Measurements from ENCODE around the gene ACO2.

The ACO2 gene

DNA sequence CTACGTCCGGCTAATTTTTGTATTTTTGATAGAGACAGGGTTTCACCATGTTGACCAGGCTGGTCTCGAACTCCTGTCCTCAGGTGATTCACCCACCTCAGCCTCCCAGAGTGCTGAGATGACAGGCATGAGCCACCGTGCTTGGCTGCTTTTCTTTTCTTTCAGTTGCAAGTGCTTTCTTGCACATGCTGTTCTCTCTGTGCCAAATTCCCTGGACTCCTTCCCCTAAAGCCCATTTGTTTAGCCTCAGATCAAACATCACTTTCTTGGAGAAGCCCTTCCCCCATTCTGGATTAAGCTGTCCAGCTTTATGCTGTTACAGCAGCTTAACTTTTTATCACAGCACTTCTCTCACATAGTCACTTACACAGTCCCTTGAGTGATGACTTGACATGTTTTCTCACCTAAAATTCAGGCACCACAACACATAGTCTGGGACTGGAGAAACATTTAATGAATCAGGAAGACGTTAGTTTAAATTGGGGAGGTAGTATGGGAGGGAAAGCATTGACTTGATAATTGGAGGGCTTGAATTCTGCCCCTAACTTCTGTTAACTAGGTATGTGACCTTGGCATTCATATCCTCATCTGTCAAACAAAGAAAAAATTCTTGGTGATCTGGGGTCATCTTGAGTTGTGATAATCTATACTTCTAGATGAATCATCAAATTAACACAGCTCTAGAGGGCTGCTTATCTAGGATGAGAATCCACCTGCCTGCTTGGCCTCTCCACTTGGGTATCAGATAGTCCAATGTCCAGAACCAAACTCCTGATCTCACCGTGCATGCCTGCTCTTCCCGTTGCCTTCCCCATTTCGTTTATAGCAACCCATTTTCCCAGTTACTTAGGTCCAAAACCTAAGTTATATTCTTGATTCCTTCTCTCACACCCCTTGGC is 18.4 kb downstream of the ACO2 start:
- Histone ChIP-seq H3K36me3 (no peaks in the 10 kb centered on the region), H3K4me3 (ENCODE audit: low read depth, low read length) (no peak overlapping the region), H3K27ac (peak overlapping the region; percentile 84), H3K27me3 (ENCODE audit: insufficient read depth, low read depth, severe bottlenecking) (no peaks in the 10 kb centered on the region), H3K9me3 (ENCODE audit: severe bottlenecking) (no peaks in the 10 kb centered on the region)
- TF ChIP-seq, protein P1, sequence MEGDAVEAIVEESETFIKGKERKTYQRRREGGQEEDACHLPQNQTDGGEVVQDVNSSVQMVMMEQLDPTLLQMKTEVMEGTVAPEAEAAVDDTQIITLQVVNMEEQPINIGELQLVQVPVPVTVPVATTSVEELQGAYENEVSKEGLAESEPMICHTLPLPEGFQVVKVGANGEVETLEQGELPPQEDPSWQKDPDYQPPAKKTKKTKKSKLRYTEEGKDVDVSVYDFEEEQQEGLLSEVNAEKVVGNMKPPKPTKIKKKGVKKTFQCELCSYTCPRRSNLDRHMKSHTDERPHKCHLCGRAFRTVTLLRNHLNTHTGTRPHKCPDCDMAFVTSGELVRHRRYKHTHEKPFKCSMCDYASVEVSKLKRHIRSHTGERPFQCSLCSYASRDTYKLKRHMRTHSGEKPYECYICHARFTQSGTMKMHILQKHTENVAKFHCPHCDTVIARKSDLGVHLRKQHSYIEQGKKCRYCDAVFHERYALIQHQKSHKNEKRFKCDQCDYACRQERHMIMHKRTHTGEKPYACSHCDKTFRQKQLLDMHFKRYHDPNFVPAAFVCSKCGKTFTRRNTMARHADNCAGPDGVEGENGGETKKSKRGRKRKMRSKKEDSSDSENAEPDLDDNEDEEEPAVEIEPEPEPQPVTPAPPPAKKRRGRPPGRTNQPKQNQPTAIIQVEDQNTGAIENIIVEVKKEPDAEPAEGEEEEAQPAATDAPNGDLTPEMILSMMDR (IDR thresholded peaks at IDR 0.05; ENCODE audit: low read depth, low read length), result no peak
- DNase-seq, result peak; percentile 58

DNA sequence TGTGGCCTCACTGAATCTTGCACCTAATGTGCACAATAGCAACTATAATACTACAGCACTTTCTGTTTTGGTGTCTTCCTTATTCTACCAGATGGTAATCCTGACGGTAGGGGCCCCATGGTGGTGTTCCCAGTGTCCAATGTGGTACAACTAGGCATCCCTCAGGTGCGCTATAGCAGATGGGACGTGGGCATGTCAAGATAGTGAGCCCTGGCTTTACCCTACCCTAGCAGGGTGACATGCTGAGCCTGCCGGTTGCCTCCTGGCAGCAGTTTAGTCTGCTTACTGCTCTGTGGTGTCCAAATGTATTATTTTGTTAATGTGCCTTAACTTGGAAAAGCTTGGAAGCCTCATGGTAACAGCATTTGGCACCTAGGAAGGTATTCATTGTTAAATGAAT is 19.2 kb downstream of the ACO2 start:
- Histone ChIP-seq H3K4me3 (ENCODE audit: low read depth, low read length) (no peak overlapping the region), H3K36me3 (no peaks in the 10 kb centered on the region), H3K27ac (peak overlapping the region; percentile 84), H3K27me3 (ENCODE audit: insufficient read depth, low read depth, severe bottlenecking) (no peaks in the 10 kb centered on the region), H3K9me3 (ENCODE audit: severe bottlenecking) (no peaks in the 10 kb centered on the region)
- TF ChIP-seq, protein P1 (IDR thresholded peaks at IDR 0.05; ENCODE audit: low read depth, low read length), result no peak
- DNase-seq, result no peak

DNA sequence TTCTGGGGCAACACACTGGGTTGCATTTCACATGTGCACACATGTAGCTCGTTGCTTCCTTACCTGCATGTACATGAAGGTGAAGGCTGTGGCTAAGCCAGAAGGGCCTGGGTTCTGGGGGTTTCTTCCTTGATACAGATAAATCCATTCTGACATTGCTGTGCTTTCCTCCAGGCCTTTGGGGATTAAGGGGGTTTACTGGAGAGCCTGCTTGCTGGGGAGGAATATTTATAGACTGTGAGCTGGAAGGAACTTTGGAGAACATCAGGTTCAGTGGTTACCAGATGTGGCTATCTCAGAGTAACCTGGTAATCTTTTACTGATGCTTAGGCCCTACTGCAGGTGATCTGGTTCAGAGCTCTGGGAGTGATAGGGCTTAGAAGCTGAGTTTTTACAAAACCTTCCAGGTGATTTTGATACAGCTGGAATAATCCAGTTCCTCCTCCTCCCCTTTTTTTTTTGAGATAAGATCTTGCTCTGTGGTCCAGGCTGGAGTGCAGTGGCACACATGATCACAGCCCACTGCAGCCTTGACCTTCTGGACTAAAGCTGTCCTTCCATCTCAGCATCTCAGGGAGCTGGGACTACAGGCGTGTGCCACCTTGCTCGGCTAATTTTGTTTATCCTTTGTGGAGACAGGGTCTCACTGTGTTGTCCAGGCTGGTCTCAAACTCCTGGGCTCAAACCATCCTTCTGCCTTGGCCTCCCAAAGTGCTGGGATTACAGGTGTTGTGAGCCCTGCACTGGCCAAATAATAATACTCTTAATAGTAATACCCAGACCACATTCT is 19.9 kb downstream of the ACO2 start:
- H3K4me3 ChIP-seq (ENCODE audit: low read depth, low read length), result no peak overlapping the region
- H3K9me3 ChIP-seq (ENCODE audit: severe bottlenecking), result no peaks in the 10 kb centered on the region
- no peaks in the 10 kb centered on the region for H3K36me3 ChIP-seq
- peak; percentile 54 for DNase-seq
- H3K27me3 ChIP-seq (ENCODE audit: insufficient read depth, low read depth, severe bottlenecking), result no peaks in the 10 kb centered on the region
- TF ChIP-seq, protein P1 (IDR thresholded peaks at IDR 0.05; ENCODE audit: low read depth, low read length), result no peak
- H3K27ac ChIP-seq, result peak overlapping the region; percentile 84

DNA sequence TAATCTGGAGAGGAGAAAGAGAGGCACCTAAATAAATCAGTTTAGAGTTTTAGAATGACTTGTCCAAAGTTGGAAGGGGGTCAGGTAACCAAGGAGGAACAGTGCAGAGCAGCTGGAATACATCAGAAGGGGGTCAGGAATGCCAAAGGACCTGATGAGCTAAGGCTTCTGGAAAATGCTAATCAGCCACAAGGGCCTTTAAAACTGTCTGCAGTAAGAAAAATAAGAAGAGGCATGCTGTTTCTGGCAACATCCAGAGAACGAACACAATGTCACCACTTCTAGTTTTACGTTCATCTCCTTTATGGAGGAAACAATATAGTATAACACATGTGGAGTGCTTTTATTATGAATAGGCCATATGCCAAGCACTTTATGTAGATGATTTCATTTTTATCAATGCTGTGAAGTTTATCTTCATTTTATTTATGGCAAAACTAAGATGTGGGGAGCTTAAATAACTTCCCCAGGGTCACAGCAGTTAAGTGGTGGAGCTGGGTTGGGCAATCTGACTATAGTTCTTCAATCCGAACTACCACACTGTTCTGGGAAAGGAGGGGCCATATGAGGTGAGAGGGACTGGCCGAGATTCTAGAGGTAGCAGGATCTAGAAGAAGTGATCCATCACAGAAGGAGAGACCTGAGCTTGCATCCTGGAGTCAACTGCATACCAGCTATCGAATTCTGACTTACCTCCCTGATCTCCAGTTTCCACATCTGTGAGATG is 22.6 kb downstream of the ACO2 start:
- H3K36me3 ChIP-seq, result peaks cover 1% of the 10 kb centered on the region; the same call in 1 of the 2 replicates
- DNase-seq, result no peak

DNA sequence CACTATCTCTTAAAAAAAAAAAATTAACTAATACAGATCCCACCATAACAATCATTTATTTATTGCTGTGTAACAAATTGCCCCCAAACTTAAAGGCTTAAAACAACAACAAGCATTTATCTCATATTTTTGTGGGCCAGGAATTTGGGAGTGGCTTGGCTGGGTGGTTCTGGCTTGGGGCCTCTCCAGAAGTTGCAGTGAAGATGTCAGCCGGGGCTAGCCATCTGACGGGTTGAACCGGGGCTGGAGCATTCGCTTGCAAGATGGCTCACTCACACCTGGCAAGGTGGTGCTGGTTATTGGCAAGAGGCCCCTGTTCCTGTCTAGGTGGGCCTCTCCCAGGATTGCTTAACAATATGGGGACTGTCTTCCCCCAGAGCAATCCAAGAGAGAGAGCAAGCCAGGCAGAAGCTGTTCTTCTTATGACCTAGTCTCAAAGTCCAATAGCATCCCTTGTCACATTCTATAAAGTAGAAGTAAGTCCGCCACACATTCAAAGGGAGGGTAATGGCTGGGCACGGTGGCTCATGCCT is 29.5 kb downstream of the ACO2 start:
- Histone ChIP-seq H3K27me3 (ENCODE audit: insufficient read depth, low read depth, severe bottlenecking) (no peaks in the 10 kb centered on the region), H3K9me3 (ENCODE audit: severe bottlenecking) (no peaks in the 10 kb centered on the region), H3K36me3 (peaks cover 27% of the 10 kb centered on the region), H3K27ac (no peak overlapping the region), H3K4me3 (ENCODE audit: low read depth, low read length) (no peak overlapping the region)
- TF ChIP-seq, protein P1 (IDR thresholded peaks at IDR 0.05; ENCODE audit: low read depth, low read length), result no peak
- no peak for DNase-seq

More for the DNA sequence above, 22.6 kb downstream of the ACO2 start:
- H3K27me3 ChIP-seq (ENCODE audit: insufficient read depth, low read depth, severe bottlenecking), result no peaks in the 10 kb centered on the region
- H3K27ac ChIP-seq, result no peak overlapping the region
- H3K9me3 ChIP-seq (ENCODE audit: severe bottlenecking), result no peaks in the 10 kb centered on the region
- H3K4me3 ChIP-seq (ENCODE audit: low read depth, low read length), result no peak overlapping the region
- TF ChIP-seq, protein P1 (IDR thresholded peaks at IDR 0.05; ENCODE audit: low read depth, low read length), result no peak
